HG03342 (cell line): Measurements from ENCODE around the gene MAT2A.
"Not testable (repeated sequence)": the region's sequence is repeated elsewhere in the genome, so short reads cannot be mapped to it uniquely, and the experiment has no call there.

ENCODE experiments used
- ATAC-seq: cut with Tn5 transposase; IDR thresholded peaks from one replicate; pipeline ENCODE4 v1.9.1; 2021; ENCODE audit warnings: mild to moderate bottlenecking, moderate library complexity; ENCODE audit not compliant: unreplicated experiment

MAT2A gene

GRCh38 chr2:85578243-85579180, 39.5 kb downstream of the MAT2A start:
- no peak for ATAC-seq

GRCh38 chr2:85579266-85579935, 40.4 kb downstream of the MAT2A start:
- ATAC-seq = no peak

- ATAC-seq = no peak
Measured at GRCh38 chr2:85580206-85580605, 41.2 kb downstream of the MAT2A start.

GRCh38 chr2:85582492-85582891, 43.5 kb downstream of the MAT2A start:
- no peak for ATAC-seq

GRCh38 chr2:85583667-85584353, 44.8 kb downstream of the MAT2A start:
- peak; percentile 61 for ATAC-seq

GRCh38 chr2:85584354-85584856, 45.4 kb downstream of the MAT2A start, which contains the start of gene VAMP5:
Gene VAMP5, plus strand, starts transcription at chr2:85584431. Its CDS starts 60 bp downstream, at chr2:85584491.
- peak; percentile 32 for ATAC-seq

- peak; percentile 41 for ATAC-seq
Measured at GRCh38 chr2:85584857-85585780, 46.2 kb downstream of the MAT2A start.

GRCh38 chr2:85585781-85586105, 46.8 kb downstream of the MAT2A start:
- no peak for ATAC-seq

- no peak for ATAC-seq
Measured at GRCh38 chr2:85588236-85588635, 49.3 kb downstream of the MAT2A start.

GRCh38 chr2:85588645-85589044, 49.7 kb downstream of the MAT2A start:
- ATAC-seq = no peak

GRCh38 chr2:85589181-85589580, 50.2 kb downstream of the MAT2A start:
- ATAC-seq = no peak

GRCh38 chr2:85589982-85590791, 51.2 kb downstream of the MAT2A start:
- ATAC-seq = no peak

GRCh38 chr2:85590950-85591349, 52.0 kb downstream of the MAT2A start:
- ATAC-seq = no peak

- no peak for ATAC-seq
Measured at GRCh38 chr2:85591563-85591962, 52.6 kb downstream of the MAT2A start.

- ATAC-seq = not testable (repeated sequence)
Measured at GRCh38 chr2:85592299-85592698, 53.3 kb downstream of the MAT2A start.

- ATAC-seq = no peak
Measured at GRCh38 chr2:85593023-85593422, 54.1 kb downstream of the MAT2A start.
